ENCODE data around the gene RPS14.
"Not testable (repeated sequence)": the region's sequence is repeated elsewhere in the genome, so short reads cannot be mapped to it uniquely, and the experiment has no call there.

RPS14 gene

DNA sequence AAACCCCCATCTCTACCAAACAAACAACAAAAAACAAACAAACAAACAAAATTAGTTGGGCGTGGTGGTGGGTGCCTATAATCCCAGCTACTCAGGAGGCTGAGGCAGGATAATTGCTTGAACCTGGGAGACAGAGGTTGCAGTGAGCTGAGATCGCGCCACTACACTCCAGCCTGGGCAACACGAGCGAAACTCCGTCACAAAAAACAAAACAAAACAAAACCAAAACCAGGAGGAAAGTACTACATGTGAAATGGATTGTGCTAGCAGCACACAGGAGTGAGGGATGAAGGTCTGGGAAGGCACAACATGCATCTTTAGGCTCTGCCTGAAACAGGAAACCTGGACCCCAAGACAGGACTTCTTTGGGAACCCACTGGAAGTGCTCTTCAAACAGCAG is 27.0 kb upstream of the RPS14 start:
- H2BK5ac ChIP-seq (ENCODE audit: low read length); H3K4me2 ChIP-seq (ENCODE audit: low read length); H2BK15ac ChIP-seq (replicated peaks; ENCODE audit: low read depth); H3K9ac ChIP-seq (ENCODE audit: low read length); H3K79me1 ChIP-seq (ENCODE audit: low read length); H2BK120ac ChIP-seq (ENCODE audit: low read depth, low read length); H4K5ac ChIP-seq (ENCODE audit: low read length); H3K79me2 ChIP-seq (ENCODE audit: control insufficient read depth, insufficient read depth, low read length); H3K4me3 ChIP-seq (ENCODE audit: low read length); H3K36me3 ChIP-seq (ENCODE audit: control insufficient read depth, insufficient read depth, low read length); DNase-seq; H3K27ac ChIP-seq (ENCODE audit: low read depth, low read length); H3K27me3 ChIP-seq (ENCODE audit: insufficient read depth, low read length, poor library complexity); H4K8ac ChIP-seq (ENCODE audit: low read depth, low read length); H3K18ac ChIP-seq (ENCODE audit: low read length); H3K23ac ChIP-seq (ENCODE audit: low read length); H3K56ac ChIP-seq (ENCODE audit: low read length); H3K4me1 ChIP-seq (ENCODE audit: control insufficient read depth, low read depth, low read length): not testable (repeated sequence)
- Histone ChIP-seq H2AK5ac (ENCODE audit: low read length) (peak overlapping the region; percentile 22), H3K4ac (ENCODE audit: low read depth, low read length) (peak overlapping the region; percentile 1)
- WGBS (ENCODE audit: extremely low coverage, insufficient coverage, low lambda C conversion rate): no CpG with 5 or more reads among the region's 6 CpGs

- Histone ChIP-seq H3K56ac (ENCODE audit: low read length) (peak overlapping the region; percentile 44), H2BK120ac (ENCODE audit: low read depth, low read length) (no peak overlapping the region), H3K27me3 (ENCODE audit: insufficient read depth, low read length, poor library complexity) (no peaks in the 10 kb centered on the region), H3K4ac (ENCODE audit: low read depth, low read length) (no peak overlapping the region), H3K4me1 (ENCODE audit: control insufficient read depth, low read depth, low read length) (no peaks in the 10 kb centered on the region), H4K5ac (ENCODE audit: low read length) (no peak overlapping the region), H3K9ac (ENCODE audit: low read length) (peak overlapping the region; percentile 27), H4K8ac (ENCODE audit: low read depth, low read length) (no peak overlapping the region), H3K4me2 (ENCODE audit: low read length) (no peak overlapping the region), H3K79me2 (ENCODE audit: control insufficient read depth, insufficient read depth, low read length) (no peaks in the 10 kb centered on the region), H2BK15ac (replicated peaks; ENCODE audit: low read depth) (no peak overlapping the region), H3K27ac (ENCODE audit: low read depth, low read length) (peak overlapping the region; percentile 63), H3K18ac (ENCODE audit: low read length) (no peak overlapping the region), H3K4me3 (ENCODE audit: low read length) (no peak overlapping the region), H3K79me1 (ENCODE audit: low read length) (no peaks in the 10 kb centered on the region), H3K23ac (ENCODE audit: low read length) (peak overlapping the region; percentile 66), H2BK5ac (ENCODE audit: low read length) (peak overlapping the region; percentile 59), H3K36me3 (ENCODE audit: control insufficient read depth, insufficient read depth, low read length) (no peaks in the 10 kb centered on the region), H2AK5ac (ENCODE audit: low read length) (no peak overlapping the region)
- no CpG with 5 or more reads among the region's 12 CpGs for WGBS (ENCODE audit: extremely low coverage, insufficient coverage, low lambda C conversion rate)
- peak; percentile 99 for DNase-seq
Observed at GRCh38 chr5:150473673-150474358, 24.3 kb upstream of the RPS14 start.

DNA sequence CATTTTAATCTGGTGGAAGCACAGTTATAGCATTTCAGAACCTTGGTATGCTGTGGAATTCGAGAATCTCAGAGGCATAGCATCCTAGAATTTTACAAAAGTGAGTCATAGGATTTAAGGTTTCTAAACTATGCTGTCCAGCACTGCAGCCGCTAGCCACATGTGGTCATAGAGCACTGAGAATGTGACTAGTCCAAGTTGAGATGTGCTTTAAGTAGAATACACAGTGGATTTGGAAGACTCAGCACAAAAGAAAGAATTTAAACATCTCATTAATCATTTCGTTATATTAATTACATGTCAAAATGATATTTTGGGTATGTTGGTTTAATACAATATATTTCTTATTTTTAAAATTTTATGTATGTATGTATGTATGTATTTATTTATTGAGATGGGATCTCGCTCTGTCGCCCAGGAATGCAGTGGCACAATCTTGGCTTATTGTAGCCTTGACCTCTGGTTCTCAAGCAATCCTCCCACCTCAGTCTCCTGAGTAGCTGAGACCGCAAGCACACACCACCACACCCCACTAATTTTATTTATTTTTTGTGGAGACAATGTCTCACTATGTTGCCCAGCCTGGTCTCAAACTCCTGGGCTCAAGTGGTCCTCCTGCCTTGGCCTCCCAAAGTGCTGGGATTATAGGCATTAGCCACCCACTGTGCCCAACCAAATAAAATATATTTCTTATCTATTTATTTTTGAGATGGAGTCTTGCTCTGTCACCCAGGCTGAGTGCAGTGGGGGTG is 20.4 kb upstream of the RPS14 start:
- H3K23ac ChIP-seq (ENCODE audit: low read length): no peak overlapping the region
- WGBS (ENCODE audit: extremely low coverage, insufficient coverage, low lambda C conversion rate): no CpG with 5 or more reads among the region's 6 CpGs
- no peaks in the 10 kb centered on the region for H3K36me3 ChIP-seq (ENCODE audit: control insufficient read depth, insufficient read depth, low read length)
- H3K27ac ChIP-seq (ENCODE audit: low read depth, low read length): no peak overlapping the region
- no peak overlapping the region for H2BK5ac ChIP-seq (ENCODE audit: low read length)
- no peak overlapping the region for H4K8ac ChIP-seq (ENCODE audit: low read depth, low read length)
- no peaks in the 10 kb centered on the region for H3K79me1 ChIP-seq (ENCODE audit: low read length)
- H3K18ac ChIP-seq (ENCODE audit: low read length): no peak overlapping the region
- no peak overlapping the region for H3K4me2 ChIP-seq (ENCODE audit: low read length)
- no peaks in the 10 kb centered on the region for H3K27me3 ChIP-seq (ENCODE audit: insufficient read depth, low read length, poor library complexity)
- H2AK5ac ChIP-seq (ENCODE audit: low read length): no peak overlapping the region
- H3K56ac ChIP-seq (ENCODE audit: low read length): no peak overlapping the region
- peak; percentile 67 for DNase-seq
- H2BK15ac ChIP-seq (replicated peaks; ENCODE audit: low read depth): no peak overlapping the region
- H4K5ac ChIP-seq (ENCODE audit: low read length): no peak overlapping the region
- no peaks in the 10 kb centered on the region for H3K4me1 ChIP-seq (ENCODE audit: control insufficient read depth, low read depth, low read length)
- no peak overlapping the region for H3K9ac ChIP-seq (ENCODE audit: low read length)
- H2BK120ac ChIP-seq (ENCODE audit: low read depth, low read length): no peak overlapping the region
- H3K79me2 ChIP-seq (ENCODE audit: control insufficient read depth, insufficient read depth, low read length): no peaks in the 10 kb centered on the region
- no peak overlapping the region for H3K4ac ChIP-seq (ENCODE audit: low read depth, low read length)
- no peak overlapping the region for H3K4me3 ChIP-seq (ENCODE audit: low read length)

DNA sequence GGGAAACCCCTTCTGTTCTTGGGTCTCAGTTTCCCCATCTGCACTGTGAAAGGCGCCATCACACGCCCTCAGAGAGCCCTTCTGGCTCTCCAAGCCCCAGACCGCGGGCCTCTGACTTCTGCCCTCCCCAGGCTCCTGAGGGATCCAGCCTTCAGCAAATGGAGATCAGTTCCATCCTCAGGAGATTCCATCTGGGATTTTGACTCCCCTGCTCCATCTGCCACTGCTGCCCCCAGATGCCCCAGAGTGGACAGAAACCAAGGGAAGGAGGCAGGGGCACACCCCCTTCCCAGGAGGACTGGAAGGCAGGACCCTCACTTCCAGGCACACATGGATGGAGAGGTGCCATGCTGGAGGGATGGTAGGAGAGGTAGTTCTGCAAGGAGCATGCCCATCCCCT is 18.7 kb upstream of the RPS14 start:
- no peak overlapping the region for H2BK15ac ChIP-seq (replicated peaks; ENCODE audit: low read depth)
- no peaks in the 10 kb centered on the region for H3K79me2 ChIP-seq (ENCODE audit: control insufficient read depth, insufficient read depth, low read length)
- peaks cover 2% of the 10 kb centered on the region for H3K4me1 ChIP-seq (ENCODE audit: control insufficient read depth, low read depth, low read length)
- H2AK5ac ChIP-seq (ENCODE audit: low read length): no peak overlapping the region
- H3K56ac ChIP-seq (ENCODE audit: low read length): no peak overlapping the region
- H2BK5ac ChIP-seq (ENCODE audit: low read length): no peak overlapping the region
- no peak overlapping the region for H2BK120ac ChIP-seq (ENCODE audit: low read depth, low read length)
- H3K4ac ChIP-seq (ENCODE audit: low read depth, low read length): no peak overlapping the region
- H4K8ac ChIP-seq (ENCODE audit: low read depth, low read length): no peak overlapping the region
- H3K23ac ChIP-seq (ENCODE audit: low read length): no peak overlapping the region
- H3K79me1 ChIP-seq (ENCODE audit: low read length): no peaks in the 10 kb centered on the region
- no peaks in the 10 kb centered on the region for H3K36me3 ChIP-seq (ENCODE audit: control insufficient read depth, insufficient read depth, low read length)
- no peak overlapping the region for H3K18ac ChIP-seq (ENCODE audit: low read length)
- no peak overlapping the region for H3K4me3 ChIP-seq (ENCODE audit: low read length)
- H3K27ac ChIP-seq (ENCODE audit: low read depth, low read length): no peak overlapping the region
- no peaks in the 10 kb centered on the region for H3K27me3 ChIP-seq (ENCODE audit: insufficient read depth, low read length, poor library complexity)
- H3K9ac ChIP-seq (ENCODE audit: low read length): no peak overlapping the region
- no peak for DNase-seq
- no peak overlapping the region for H4K5ac ChIP-seq (ENCODE audit: low read length)
- H3K4me2 ChIP-seq (ENCODE audit: low read length): no peak overlapping the region
- WGBS (ENCODE audit: extremely low coverage, insufficient coverage, low lambda C conversion rate): no CpG with 5 or more reads among the region's 4 CpGs

DNA sequence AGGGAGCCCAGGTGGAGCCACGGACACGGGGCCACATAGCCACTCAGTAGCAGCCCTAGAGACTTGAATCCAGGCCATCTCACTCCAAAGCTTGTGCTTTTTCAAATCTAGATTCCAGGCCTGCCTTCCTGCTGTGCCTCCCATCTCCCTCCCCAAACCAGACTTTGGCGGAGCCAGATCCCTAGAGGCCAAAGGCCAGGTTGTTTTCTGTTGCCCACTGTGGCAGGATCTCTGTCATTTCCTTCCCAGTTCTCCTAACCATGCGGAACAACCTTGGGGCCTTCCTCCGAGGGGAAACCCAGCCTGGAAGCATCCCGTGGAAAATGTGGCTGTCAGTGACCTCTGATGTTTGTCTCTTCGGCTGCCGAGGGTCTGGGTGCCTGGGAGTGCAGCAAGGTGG is 16.4 kb upstream of the RPS14 start:
- Histone ChIP-seq H4K8ac (ENCODE audit: low read depth, low read length) (no peak overlapping the region), H3K79me2 (ENCODE audit: control insufficient read depth, insufficient read depth, low read length) (no peaks in the 10 kb centered on the region)
- no CpG with 5 or more reads among the region's 8 CpGs for WGBS (ENCODE audit: extremely low coverage, insufficient coverage, low lambda C conversion rate)

More for the DNA sequence above, 16.4 kb upstream of the RPS14 start:
- H3K27ac ChIP-seq (ENCODE audit: low read depth, low read length): no peak overlapping the region
- H3K4me1 ChIP-seq (ENCODE audit: control insufficient read depth, low read depth, low read length): peaks cover 9% of the 10 kb centered on the region
- no peak overlapping the region for H2BK120ac ChIP-seq (ENCODE audit: low read depth, low read length)
- no peak overlapping the region for H3K4me3 ChIP-seq (ENCODE audit: low read length)
- H4K5ac ChIP-seq (ENCODE audit: low read length): no peak overlapping the region
- no peaks in the 10 kb centered on the region for H3K79me1 ChIP-seq (ENCODE audit: low read length)
- H3K4me2 ChIP-seq (ENCODE audit: low read length): no peak overlapping the region
- H3K18ac ChIP-seq (ENCODE audit: low read length): no peak overlapping the region
- H2BK5ac ChIP-seq (ENCODE audit: low read length): no peak overlapping the region
- no peak overlapping the region for H3K23ac ChIP-seq (ENCODE audit: low read length)
- no peak overlapping the region for H2BK15ac ChIP-seq (replicated peaks; ENCODE audit: low read depth)
- H2AK5ac ChIP-seq (ENCODE audit: low read length): peak overlapping the region; percentile 9
- peak overlapping the region; percentile 60 for H3K56ac ChIP-seq (ENCODE audit: low read length)
- no peaks in the 10 kb centered on the region for H3K27me3 ChIP-seq (ENCODE audit: insufficient read depth, low read length, poor library complexity)
- H3K9ac ChIP-seq (ENCODE audit: low read length): no peak overlapping the region
- no peaks in the 10 kb centered on the region for H3K36me3 ChIP-seq (ENCODE audit: control insufficient read depth, insufficient read depth, low read length)
- DNase-seq: no peak
- H3K4ac ChIP-seq (ENCODE audit: low read depth, low read length): no peak overlapping the region
